HL-60 (cell line): ENCODE measurements around the gene PNMA6E.
A peak's percentile ranks its signal among the peaks of the same experiment; 100 is the strongest.

Experiments used
- DNase-seq, 2 experiments: peaks; one replicate each; pipeline ENCODE4 v3.0.0-alpha.2; 2010 to 2020; ENCODE audit warnings: low read depth in 1 of 2, low spot score in 1 of 2
- H3K27ac ChIP-seq: fragments of 250-450 bp; sonication (Bioruptor Pico); replicated peaks from 2 replicates; pipeline ENCODE4 v1.5.1; 2020; ENCODE audit warnings: mild to moderate bottlenecking, moderate library complexity
- H3K27me3 ChIP-seq: fragments of 250-450 bp; sonication (Bioruptor Pico); 2 replicates; pipeline ENCODE4 v1.5.1; 2021; ENCODE audit warnings: mild to moderate bottlenecking, moderate library complexity; ENCODE audit not compliant: insufficient read depth, poor library complexity, severe bottlenecking
- H3K4me3 ChIP-seq: replicated peaks from 2 replicates; pipeline ENCODE4 v1.5.1; 2011; ENCODE audit warnings: mild to moderate bottlenecking, control low read depth, low read length; ENCODE audit not compliant: insufficient read depth
- GABPA ChIP-seq: IDR thresholded peaks from 2 replicates; pipeline ENCODE4 v1.6.1; 2012; ENCODE audit warnings: low read depth
- POLR2AphosphoS5 ChIP-seq: IDR thresholded peaks from 2 replicates; pipeline ENCODE4 v1.6.1; 2012; ENCODE audit warnings: low read depth
- SPI1 ChIP-seq: IDR thresholded peaks from 2 replicates; pipeline ENCODE4 v1.6.1; 2012; ENCODE audit warnings: low read depth, mild to moderate bottlenecking, borderline replicate concordance
- TF ChIP-seq, protein P1 (sequence below): IDR thresholded peaks from one replicate; pipeline ENCODE4 v1.5.1; 2011; ENCODE audit warnings: low read length, control low read depth, inconsistent platforms; ENCODE audit not compliant: insufficient read depth
- TF ChIP-seq, protein P2 (sequence below): IDR thresholded peaks from 2 replicates; pipeline ENCODE4 v1.6.1; 2012; ENCODE audit warnings: low read depth; ENCODE audit not compliant: insufficient replicate concordance

The PNMA6E gene

DNA sequence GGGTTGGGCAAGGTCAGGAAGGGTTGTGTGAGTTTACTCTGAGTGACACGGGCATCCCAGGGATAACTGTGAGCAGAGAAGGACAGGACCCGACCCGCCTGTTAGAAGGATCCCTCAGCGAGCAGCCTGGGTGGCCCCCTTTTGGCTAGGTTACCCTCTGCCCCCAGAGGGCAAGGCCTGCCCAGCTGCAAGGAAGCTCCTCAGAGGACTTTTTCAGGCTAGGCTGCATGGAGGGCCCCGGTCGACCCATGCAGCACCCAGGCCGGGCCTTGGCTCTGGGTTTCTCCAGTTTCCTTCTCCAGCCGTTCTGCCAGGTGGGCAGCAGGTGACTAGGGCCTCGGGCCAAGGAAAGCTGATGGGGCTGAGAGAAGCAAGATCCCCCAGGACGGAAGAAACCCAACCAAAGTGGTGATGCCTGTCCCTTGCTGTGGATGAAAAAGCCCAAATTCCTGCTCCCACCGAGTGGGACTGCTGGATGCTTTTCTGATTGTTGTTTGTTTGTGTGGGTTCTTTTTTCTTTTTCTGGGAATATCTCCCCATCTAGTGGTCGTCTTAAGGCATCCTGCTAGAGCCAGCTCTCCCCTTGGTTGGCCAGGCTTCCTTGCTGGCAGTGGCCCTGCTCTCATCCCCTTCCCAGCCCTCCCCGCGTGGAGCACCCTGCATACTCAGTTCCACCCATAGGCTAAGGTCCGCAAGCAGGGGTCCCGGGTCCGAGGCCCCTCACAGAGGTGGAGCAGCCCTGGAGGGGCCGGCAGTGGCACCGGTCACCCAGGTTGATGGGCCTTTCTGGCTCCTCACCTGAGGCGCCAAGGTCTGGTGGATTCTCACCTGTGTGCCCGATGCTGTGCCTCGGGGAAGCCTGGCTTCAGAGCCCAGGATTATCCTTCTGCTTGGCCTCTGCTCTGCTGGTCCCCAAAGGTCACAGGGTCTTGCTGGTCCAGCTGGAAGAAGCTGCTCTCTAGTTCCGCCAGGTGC, 11.9 kb upstream of the PNMA6E start:
- TF ChIP-seq, protein P1, sequence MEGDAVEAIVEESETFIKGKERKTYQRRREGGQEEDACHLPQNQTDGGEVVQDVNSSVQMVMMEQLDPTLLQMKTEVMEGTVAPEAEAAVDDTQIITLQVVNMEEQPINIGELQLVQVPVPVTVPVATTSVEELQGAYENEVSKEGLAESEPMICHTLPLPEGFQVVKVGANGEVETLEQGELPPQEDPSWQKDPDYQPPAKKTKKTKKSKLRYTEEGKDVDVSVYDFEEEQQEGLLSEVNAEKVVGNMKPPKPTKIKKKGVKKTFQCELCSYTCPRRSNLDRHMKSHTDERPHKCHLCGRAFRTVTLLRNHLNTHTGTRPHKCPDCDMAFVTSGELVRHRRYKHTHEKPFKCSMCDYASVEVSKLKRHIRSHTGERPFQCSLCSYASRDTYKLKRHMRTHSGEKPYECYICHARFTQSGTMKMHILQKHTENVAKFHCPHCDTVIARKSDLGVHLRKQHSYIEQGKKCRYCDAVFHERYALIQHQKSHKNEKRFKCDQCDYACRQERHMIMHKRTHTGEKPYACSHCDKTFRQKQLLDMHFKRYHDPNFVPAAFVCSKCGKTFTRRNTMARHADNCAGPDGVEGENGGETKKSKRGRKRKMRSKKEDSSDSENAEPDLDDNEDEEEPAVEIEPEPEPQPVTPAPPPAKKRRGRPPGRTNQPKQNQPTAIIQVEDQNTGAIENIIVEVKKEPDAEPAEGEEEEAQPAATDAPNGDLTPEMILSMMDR: no peak
- TF ChIP-seq SPI1 (no peak), POLR2AphosphoS5 (no peak), GABPA (no peak)
- TF ChIP-seq, protein P2, sequence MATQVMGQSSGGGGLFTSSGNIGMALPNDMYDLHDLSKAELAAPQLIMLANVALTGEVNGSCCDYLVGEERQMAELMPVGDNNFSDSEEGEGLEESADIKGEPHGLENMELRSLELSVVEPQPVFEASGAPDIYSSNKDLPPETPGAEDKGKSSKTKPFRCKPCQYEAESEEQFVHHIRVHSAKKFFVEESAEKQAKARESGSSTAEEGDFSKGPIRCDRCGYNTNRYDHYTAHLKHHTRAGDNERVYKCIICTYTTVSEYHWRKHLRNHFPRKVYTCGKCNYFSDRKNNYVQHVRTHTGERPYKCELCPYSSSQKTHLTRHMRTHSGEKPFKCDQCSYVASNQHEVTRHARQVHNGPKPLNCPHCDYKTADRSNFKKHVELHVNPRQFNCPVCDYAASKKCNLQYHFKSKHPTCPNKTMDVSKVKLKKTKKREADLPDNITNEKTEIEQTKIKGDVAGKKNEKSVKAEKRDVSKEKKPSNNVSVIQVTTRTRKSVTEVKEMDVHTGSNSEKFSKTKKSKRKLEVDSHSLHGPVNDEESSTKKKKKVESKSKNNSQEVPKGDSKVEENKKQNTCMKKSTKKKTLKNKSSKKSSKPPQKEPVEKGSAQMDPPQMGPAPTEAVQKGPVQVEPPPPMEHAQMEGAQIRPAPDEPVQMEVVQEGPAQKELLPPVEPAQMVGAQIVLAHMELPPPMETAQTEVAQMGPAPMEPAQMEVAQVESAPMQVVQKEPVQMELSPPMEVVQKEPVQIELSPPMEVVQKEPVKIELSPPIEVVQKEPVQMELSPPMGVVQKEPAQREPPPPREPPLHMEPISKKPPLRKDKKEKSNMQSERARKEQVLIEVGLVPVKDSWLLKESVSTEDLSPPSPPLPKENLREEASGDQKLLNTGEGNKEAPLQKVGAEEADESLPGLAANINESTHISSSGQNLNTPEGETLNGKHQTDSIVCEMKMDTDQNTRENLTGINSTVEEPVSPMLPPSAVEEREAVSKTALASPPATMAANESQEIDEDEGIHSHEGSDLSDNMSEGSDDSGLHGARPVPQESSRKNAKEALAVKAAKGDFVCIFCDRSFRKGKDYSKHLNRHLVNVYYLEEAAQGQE: no peak
- Histone ChIP-seq H3K27me3 (no peaks in the 10 kb centered on the region), H3K4me3 (peak overlapping the region; percentile 52), H3K27ac (no peak overlapping the region)
- no peak for DNase-seq

DNA sequence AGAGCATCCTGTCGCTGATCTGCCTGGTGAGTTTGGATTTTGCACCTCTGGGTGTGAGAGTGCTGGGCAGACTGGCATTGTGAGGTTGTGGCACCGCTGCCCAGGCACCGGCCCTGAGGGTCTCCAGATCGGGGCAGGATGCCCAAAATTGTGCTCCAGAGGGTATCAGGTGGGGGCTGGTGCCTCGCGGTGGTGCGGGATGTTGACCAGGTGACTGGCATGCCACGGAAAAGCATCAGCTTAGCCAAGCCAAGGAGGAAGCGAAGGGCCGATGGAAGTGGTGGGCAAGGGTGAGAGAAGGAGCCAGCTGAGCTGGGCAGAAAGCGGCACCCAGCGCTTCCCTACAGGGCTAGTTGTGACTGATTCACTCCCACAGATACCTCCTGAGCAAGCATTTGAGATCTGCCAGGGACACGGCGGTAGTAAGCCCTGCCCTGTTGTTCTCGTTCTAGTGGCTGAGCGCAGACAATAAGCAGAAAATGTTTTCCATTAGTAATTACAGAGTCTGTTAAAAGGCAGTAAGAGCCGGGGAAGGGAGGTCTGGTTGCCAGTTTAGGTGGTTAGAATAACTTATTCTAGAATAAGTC, 10.9 kb upstream of the PNMA6E start:
- no peak overlapping the region for H3K27ac ChIP-seq
- H3K4me3 ChIP-seq: peak overlapping the region; percentile 52
- H3K27me3 ChIP-seq: no peaks in the 10 kb centered on the region
- no peak for TF ChIP-seq GABPA
- no peak for TF ChIP-seq SPI1
- TF ChIP-seq, protein P2: no peak
- TF ChIP-seq, protein P1: no peak
- TF ChIP-seq POLR2AphosphoS5: no peak
- DNase-seq: no peak

DNA sequence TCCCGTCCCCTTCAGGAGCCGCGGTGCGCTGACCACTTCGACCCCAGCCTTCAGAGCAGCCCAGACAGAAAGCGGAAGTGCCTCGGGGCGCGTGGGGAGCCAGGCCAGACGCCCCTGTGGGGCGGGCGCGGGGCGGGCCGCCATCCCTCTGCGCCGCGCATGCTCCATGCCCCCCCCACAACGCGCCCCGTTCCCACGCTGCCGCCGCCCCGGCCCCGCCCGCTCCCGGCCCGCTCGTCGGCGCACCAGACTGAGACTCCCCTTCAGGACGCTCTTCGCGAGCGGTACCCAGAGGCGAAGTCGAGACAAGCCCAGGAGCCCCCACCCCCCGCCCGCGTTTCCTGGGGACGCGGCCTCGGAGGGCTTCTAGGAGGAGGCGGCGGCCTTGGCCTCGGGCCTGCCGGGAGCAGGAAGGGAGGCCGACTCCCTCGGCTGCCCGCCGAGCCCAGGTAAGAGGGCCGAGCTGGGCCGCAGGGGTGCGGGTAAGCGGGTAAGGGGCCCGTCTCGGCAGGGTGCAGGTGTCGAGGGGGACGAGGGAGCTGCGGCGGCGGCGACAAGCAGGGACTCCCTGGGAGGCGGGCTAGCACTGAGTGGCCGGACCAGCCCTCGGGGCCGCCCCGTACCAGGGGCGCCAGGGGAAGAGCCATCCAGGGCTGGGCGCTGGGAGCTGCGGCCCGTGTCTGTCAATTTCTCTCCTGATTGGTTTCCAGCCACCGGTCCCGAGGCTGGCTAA, 10.3 kb upstream of the PNMA6E start, which contains the start of gene ZFP92:
Gene ZFP92, plus strand, starts transcription at position 218 of the 733 bp plus-strand sequence. CDS start 6,851 bp downstream, outside the sequence.
- Histone ChIP-seq H3K4me3 (peak within 1 kb of the TSS; percentile 52), H3K27me3 (no peaks in the 10 kb centered on the region), H3K27ac (peak within 1 kb of the TSS; percentile 19; the same call in 1 of the 2 replicates)
- peak; percentile 77 for TF ChIP-seq SPI1
- TF ChIP-seq, protein P1: no peak
- no peak for TF ChIP-seq GABPA
- TF ChIP-seq POLR2AphosphoS5: no peak
- TF ChIP-seq, protein P2: no peak
- peak in 1 of 2 experiments; percentile 41 for DNase-seq
